CD1c-positive myeloid dendritic cell (primary cell): ENCODE measurements around the gene HEPN1.
A peak's percentile ranks its signal among the peaks of the same experiment; 100 is the strongest.

Source experiments
- DNase-seq: peaks from one replicate; pipeline ENCODE4 v3.0.0-alpha.2; 2016; ENCODE audit errors: extremely low spot score

Gene HEPN1

DNA sequence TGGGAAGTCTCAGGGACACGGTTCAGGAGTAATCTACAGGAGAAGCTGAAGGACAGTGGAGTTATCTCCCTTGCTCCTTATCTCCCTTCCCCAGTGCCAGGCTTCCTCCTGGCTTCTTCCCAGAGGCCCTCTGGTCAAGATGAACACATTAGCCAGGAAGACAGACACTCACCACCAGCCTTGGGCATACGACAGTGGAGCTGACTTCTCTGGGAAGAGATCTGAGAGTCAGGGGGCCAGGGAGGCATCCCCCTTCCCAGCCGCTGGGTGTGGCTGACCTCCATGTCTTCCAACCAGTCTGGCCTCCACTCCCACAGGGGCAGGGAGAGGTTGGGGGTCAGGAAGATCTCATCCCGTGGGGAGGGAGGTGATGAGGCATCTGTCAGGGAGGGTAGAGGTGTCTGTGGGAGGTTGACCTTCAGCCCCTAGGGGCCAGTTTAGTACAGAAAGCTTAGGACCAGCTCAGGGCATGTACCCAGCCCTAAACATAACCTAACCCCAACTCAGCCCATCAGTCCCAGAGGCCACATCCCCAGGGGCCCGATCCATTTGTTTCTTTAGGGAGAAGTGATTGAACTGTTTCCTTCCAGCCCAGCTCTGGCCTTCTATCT is 34.1 kb upstream of the HEPN1 start:
- DNase-seq, result no peak

DNA sequence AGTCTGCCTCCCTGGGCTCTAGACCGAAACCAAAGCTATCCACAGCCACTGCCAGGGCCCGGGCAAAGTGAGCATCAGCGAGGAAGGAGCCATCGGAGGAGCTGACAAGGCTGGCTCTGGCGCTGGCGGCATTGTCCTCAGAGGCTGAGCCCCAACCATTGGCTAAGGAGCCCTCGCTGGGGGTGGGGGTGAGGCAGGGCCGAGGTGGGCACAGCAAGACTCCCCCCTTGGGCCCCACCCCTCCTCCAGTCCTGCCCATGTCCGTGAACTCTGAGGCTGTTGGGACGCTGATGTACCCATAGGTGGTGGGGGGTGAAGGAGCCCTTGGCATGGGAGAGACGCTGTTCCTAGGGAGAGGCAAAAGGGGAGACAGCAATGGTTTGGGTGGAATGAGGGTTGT is 32.6 kb upstream of the HEPN1 start:
- no peak for DNase-seq

DNA sequence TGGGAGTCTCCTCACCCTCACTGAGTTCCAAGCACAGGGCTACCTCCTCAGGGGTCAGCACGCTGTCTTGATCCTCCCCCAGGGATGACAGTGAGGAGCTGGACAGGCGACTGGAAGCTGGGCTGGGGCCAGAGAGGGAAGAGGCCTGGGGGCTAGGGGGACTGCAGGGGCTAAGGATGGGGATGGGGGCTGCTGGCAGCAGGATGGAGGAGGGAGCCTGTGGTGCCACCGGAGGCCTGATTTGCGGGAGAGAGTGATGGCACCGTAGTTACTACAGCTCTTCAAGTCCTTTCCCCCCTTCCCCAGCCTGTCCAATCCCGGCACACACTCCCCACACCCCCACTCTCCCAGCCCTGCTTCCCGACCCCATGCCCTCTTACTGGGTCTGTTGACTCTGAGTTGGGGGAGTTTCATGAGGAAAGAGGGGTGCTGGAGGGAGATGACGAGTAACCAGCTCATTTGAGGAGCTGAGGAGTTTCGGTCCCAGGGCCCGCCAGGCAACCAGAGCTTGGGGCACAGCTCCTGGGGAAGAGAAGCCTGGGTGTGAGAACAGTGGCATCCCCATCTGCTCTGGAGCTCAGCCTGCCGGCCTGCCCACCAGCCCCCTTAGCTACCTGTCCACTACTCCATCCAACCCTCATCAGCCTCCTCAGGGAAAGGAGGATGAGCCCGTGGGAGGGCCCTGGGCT is 31.9 kb upstream of the HEPN1 start:
- no peak for DNase-seq

DNA sequence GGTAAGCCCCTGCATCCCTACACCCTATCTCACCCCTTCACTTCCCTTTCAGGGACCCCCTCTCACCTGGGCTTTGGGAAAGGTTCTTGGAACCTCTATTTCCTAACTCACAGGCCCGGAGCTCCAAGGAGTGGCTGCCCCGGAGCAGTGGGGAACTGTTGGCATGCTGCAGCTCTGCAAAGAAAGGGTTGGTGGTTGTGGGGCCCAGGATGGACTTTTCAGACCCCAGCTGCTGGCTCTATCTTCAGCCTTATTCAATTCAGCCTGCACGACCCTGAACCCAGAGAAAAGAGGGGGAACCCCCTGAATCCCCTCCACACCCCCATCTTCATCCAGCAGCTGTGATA is 31.4 kb upstream of the HEPN1 start:
- DNase-seq, result no peak

DNA sequence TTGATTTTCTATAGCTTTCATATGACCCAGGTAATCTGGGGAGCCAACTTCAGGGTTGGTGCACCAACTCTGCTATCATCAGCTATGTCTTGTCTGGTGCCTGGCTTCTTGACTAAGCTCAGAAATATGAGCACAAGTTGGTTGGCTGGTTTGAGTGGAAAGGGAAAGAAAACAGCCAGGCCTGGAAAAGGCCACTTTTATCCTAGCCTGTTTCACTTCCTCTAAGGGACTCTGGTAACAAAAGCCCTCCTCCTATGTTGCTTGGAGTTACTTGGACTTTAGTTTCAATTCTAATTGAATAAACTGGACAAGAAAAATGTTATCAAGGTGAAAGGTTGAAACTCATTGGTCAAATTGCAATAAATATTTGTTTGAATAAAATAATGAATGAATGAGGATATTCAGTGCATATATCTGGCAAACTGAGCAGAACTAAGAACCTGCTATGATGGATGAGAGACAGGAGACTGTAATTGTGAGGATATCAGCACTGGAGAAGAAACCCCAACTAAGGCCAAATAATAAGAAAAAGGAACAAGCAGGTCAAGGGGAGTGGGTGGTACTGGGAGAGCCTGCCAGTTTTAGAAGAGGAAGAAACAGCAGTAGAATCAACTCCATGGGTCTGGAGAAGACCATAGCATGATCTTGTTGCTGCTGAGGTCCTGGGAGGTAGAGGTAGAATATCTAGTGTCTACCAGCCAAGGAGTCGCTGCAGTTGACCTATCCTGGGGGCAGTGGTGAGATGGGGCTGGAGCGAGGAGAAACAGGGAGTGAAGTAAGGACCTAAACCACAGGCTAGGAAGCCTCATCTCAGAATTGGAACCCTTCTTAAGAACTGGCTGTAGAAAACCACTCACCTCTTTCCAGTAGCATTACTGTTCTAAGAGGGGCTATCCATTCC is 29.6 kb upstream of the HEPN1 start:
- peak; percentile 69 for DNase-seq

DNA sequence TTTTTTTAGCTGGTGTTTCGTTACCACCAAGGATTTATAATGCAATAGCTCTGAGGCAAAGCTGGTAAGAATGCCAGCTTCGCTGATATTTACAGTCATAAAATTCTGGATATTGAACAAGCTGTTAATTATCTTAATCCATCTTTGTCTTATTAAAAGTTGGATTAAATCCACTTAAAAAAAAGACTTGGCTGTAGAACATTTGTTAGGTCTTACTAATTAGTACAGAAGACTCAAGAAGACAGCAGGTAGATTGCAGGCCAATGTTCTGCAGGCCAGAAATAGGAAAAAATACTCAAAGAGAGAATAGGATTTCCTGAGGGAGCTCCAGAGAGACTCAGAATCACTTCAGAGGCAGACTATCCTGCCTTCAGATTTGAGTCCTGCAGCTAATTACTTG is 28.9 kb upstream of the HEPN1 start:
- DNase-seq, result no peak

DNA sequence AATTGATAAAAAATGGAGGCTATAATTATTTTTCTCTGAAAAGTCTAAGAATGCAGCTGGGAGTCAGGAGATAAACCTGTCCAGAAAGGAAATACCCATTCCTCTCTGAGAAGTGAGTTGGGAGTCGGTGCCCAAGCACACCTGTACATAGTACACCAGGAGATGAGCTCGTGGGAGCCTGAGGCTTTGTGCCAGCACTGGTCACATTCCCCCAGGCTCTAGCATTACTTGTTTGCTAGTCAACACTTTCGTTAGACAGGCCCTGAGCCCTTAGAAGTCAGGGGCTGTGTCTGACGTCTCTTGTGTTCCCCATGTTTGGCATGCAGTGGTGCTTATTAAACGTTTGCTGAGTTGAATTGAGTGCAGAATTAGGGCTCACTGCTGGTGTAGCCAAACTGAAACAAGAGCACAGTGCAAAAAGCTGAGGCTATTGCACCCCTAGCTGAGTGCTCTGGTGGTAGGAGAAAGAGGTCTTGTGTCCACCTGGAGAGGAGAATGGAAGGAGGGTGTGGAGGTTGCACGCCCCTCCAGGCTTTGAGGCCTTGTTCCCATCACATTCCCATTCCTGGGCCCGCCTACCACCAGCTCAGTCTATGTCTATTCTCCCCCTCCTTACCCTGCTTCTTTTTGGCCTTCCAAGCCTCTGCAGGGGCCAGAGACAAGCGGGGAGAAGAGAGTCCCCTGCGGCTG is 28.2 kb upstream of the HEPN1 start:
- DNase-seq, result no peak

DNA sequence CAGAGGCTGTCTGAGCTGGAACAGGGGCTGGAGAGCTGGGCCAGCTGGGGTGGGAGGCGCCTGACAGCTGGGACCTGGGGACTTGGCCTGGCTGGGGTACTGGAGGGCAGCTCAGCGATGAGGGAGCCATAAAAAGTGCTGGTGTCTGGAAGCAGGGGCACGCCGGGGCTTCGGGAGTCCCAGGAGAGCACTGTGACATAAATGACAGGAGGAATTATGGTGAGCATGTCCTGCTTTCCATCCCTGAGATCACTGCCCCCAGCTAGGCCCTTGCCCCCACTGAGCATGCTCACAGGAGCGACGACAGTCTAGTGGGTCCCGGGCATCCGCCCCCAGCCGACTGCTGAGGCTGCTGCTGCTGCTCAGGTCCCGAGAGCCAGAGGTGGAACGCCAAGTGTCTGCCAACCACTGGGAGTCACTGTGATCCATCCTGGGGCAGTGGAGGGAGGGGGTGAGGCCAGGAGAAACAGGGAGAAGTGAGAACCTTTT is 27.6 kb upstream of the HEPN1 start:
- DNase-seq, result peak; percentile 33

DNA sequence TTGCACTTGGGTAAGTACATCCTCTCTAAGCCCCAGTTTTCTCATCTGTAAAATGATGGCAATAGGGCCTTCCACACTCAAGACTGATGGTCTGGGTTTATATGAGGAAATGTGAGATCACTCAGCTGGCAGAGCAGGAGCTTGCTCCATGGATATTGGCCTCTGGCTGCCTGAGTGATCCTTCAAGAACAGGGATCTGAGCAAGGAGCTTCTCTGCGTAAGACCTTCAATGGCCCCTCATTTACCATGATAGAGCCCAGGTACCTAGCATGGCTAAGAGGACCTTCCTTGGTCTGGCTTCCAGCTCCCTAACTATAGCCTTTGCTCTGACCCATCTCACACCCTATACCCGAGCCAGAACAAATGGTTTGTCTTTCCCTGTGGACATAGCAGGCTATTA is 26.9 kb upstream of the HEPN1 start:
- DNase-seq, result no peak

DNA sequence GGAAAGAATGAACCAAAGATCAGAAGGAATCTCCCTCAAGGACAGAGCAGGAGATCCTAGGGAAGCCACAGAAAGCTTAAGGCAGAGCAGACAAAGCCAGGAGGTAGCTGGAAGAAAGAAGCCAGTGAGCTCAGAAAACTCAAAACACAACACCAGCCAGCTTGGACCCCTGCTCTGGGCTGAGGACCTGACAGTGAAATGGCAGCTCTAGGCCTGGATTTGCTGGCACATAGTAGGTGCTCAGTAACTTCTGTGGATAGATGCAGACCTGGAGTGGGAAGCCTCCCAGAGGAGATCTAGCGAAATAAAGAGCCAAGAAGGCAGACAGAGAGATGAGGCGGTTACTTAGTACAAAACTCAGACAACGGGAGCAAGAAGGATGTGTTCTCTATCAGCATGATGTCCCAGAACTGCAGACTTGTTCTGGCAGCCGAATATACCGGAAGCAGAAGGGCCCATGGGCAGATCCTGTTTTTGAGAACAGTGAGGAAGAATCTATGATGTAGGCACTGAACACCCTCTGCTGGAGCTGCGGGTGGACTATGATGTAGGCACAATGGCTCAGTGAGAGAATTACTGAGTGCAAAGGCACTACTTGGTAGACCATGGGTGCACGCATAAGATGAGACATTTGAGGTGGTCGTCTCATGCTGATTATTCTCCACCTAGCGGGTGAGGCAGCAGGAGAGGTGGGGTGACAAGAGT is 26.1 kb upstream of the HEPN1 start:
- peak; percentile 49 for DNase-seq

DNA sequence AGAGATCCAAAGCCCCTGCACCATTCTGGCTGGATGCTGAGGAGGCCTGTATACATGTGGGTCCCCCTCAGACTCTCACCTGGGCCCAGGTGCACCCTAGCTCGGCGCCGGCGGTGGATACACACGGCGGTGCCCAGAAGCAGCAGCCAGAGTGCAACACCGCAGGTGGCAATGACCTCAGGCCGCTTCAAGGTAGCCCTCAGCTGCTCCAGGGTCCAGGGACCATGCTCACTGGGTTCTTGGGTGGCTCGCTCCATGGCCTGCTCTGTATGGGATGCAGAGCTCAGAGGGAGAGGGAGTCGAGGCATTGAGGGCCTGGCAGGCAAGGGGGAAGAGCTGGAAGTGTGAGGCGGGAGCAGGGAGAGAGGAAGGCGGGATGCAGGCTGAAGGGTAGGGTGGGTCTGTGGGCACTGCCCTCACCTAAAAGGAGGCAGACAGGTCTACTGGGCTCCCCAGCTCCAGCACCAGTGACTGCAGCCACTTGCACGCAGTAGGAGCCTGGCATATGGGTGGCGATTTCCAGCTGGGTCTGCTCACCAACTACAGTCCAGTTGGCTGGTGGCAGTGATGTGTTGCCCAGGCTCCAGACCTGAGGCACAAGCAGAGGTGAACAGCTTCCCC is 25.2 kb upstream of the HEPN1 start:
- no peak for DNase-seq

DNA sequence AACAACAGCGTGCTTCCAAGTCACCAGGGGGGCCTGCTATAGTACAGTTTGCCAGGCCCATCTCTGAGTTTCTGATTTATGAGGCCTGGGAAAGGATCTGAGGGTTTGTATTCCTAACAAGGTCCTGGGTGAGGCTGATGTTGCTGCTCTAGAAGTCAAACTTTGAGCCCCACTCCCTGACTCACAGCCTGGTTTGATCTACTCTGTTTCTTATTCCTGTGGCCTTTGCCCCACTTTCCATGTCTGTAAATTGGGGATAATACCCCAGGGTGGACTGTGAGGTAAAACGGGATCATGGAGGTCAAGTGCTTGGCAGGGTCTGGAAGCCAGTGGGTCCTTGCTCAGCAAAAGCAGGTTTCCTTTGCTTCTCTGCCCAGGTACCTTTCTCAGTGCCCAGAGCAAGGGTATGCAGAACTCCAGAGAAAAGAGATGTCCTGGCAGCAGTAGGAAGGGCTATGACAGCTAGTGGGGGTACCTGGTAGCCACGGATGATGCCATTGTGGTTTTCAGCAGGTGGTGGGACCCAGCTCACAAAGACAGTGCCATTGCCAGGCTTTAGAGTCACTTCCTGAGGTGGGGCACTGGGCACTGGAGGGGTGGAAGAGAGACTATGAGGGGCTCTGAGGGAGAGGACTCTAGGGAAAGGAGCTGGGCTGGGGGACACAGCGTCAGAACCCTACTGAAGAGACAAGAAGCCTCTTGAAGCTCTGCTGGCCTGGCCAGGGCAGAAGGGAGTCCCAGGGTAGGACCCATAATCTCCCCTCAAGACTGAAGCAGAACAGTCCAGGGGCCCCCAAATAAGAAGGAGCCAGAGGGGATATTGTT is 24.2 kb upstream of the HEPN1 start:
- no peak for DNase-seq

DNA sequence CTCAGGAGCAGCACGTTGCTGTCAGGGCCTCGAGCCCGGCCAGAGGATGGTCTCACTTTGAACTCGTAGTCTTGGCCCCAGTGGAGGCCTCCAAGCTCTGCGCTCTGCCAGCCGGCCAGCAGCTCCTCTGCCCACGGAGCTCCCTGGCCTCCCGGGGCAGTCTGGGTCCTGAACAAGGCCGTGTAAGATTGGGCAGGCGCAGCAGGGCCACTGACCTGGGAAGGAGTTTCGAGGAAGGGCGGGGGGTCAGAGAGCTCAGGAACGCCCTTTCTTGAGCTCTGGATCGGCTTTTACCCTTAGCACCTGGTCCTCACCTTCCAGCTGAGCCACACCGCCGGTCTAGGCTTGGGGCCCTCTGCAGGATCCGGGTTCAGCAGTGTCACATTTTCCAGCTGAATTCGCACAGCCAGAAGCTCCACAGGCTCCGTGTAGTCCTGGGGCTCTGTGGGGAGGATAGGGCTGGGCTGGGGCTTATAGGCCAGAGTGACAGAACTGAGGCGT is 23.5 kb upstream of the HEPN1 start:
- no peak for DNase-seq

DNA sequence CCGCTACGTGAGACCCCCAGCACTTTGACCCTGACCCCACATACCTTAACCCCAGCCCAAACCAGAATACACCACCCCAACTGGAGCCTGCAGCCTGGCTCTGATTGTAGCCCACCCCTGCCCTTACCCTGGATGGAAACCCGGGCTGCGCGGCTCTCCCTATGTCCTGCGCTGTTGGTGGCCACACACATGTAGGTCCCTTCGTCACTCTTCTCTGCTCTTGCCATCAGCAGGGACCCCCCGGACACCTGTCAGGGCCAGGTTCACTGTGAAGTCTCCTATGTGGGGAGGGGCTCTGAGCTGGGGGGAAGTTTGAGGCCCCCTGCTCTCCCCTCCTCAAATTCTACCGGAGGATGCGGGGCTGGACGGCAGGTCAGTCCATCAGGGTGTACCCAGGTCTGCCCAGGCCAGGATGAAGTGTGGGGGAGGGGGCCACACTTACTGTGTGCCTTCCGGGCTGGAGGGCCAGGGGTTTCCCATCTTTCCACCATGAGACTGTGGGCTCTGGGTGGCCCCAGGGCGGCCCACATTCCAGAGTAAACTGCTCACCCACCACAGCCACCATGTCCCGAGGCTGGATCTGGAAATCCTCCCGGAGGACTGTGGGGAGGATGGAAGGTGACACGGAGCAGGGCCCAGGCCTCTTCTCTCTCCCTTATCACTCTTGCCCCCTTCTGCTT is 22.8 kb upstream of the HEPN1 start:
- DNase-seq, result no peak

DNA sequence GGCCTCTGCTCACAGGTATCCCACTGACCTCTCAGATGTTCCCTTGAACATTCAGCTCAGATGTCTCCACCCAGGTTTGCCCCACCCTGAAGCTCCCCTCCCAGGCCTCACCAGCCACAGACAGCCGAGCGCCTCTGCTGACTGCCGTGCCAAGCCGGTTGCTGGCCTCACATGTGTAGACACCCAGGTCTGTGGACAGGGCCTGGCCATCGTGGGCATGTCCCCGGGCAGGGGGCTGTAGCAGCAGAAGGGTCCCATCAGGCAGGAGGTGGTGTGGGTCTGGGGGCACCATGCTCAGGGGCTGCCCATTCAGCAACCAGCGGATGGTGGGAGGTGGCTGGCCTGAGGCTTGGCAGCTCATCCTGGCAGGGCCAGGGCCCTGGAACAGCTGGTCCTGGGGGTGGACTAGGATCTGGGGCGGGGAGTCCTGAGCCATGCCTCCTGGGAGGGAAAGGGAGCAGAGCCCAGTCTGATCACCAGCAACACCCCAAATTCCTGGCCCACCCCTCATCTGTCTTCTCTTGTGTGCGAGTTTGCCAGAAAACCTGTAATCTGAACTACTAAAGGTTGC is 22.1 kb upstream of the HEPN1 start:
- no peak for DNase-seq

DNA sequence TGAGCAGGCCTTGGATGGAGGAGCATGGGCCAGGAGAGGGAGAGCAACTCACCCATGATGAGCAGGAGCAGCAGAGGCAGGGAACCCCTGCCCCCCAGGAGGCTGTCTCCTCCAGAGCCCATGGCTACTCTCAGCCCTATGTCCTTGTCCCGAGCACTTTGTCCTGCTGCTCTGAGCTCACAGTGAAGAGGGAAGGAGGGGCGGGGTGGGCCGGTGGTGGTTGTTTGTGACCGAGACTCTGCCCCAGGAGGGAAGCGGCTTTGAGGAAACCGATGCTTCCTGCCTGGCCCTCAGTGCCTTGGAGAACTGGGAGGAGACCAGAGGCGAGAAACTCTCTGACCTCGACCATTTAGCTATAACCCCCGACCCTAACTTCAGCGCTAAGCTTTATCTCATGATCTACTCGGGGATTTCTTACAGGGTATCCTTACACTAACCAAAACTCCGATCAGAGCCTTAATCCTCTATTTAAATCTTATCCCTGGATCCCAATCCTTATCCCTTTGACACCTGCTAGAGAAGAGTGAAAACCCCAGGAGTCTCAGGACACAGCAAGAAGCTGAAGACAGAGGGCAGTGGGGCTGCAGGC is 21.3 kb upstream of the HEPN1 start, which contains the start of gene ROBO4:
TSS of gene ROBO4 (minus strand) at position 192 of the 589 bp plus-strand sequence. CDS start at position 122, 70 bp downstream.
- peak; percentile 34 for DNase-seq

DNA sequence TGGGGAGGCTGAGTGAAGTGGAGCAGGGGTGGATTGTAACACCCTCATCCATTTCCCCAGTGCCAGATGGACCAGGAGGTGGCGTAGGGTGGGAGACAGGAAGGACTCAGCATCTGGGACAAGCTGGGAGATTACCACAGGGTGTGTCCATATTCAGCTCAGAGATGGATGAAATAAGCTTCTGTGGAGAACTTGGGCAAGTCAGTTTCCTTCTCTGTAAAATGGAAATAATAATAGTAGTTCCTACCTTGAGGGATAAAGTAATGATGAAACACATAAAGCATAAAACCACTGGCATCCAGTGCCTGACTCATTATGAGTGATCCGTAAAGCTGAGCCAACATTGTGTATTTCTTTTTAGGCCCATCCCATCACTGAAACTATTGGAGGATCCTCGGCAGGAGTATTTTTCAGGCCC is 20.8 kb upstream of the HEPN1 start:
- DNase-seq, result no peak

DNA sequence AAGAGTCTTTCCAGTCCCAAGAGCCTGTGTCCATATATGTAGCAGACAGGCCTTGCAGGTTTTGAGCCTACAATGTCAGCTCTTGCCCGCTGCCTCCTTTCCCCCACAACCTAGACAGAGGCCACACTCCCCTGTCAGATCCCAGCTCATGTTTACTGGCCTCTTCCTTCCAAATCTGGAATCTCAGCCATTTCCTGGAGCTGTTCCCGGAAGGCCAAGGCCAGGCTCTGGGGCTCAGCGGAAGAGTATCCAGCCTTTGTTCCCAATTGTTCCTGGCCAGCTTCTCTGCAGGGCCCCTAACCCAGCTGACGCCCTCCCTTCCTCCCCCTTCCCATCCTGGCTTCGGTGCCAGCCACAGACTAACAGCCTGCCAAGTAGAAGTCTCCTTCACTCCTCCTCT is 20.3 kb upstream of the HEPN1 start:
- no peak for DNase-seq
